K562 (cell line): ENCODE results near the gene GRIK3. TPM values are rescaled to one million over a fixed set of nuclear protein-coding genes. Genes with fewer than 3 reads are reported as not detected.
A peak's percentile ranks its signal among the peaks of the same experiment; 100 is the strongest.

Experiments
- ATAC-seq: fragments of 200-7000 bp; cut with Tn5 transposase; 3 replicates; pipeline ENCODE4 v1.9.1; 2020; ENCODE audit warnings: moderate library complexity
- BruUV-seq: library from RNA; stranded (reverse); fragments of 400-500 nt; replicated peaks from 2 replicates; lab custom pipeline; 2021; lab: Mats Ljungman, UMichigan
- CTCF ChIA-PET: fragments of 300-600 bp; formaldehyde crosslinking; extraction: SDS; loops from one replicate; lab custom pipeline; 2021; ENCODE audit warnings: low intra/inter-chr PET ratio; lab: Yijun Ruan, JAX
- POLR2A ChIA-PET: fragments of 300-600, 350-650 bp; sonication (Branson Sonifier 250); formaldehyde crosslinking; extraction: SDS; loops from one replicate; lab custom pipeline; 2021; ENCODE audit warnings: antibody characterized with exemption, inconsistent platforms; lab: Yijun Ruan, JAX
- DNase-seq, 4 experiments: peaks; one replicate each; pipeline versions ENCODE4 v3.0.0 to v3.0.0-alpha.2; 2011 to 2018; ENCODE audit warnings: low spot score in 3 of 4, mixed read lengths in 3 of 4; ENCODE audit errors: extremely low read depth in 1 of 4
- FAIRE-seq: peaks from 2 replicates; lab custom pipeline; 2011; peaks lifted over from hg19 to GRCh38; lab: Jason Lieb, UNC
- H2AFZ ChIP-seq: 2 replicates; pipeline ENCODE4 v1.6.0; 2011; ENCODE audit warnings: low read depth, low read length, control low read depth, inconsistent platforms
- H3K27ac ChIP-seq: fragments of 200-600 bp; 3 replicates; pipeline ENCODE4 v1.8.0; 2011; ENCODE audit warnings: low read depth, mild to moderate bottlenecking, control low read depth, inconsistent platforms, low read length, moderate library complexity, mixed read lengths; ENCODE audit errors: extremely low read depth
- H3K27me3 ChIP-seq, 2 experiments: fragments of 300-600 bp in 1 of 2; 2 replicates in 1 of 2; 3 replicates in 1 of 2; pipeline versions ENCODE4 v1.6.0 to v1.8.0; 2011; ENCODE audit warnings: inconsistent platforms in 2 of 2, low read length in 2 of 2, mild to moderate bottlenecking in 1 of 2, mixed read lengths in 1 of 2, moderate library complexity in 1 of 2; ENCODE audit not compliant: control insufficient read depth in 2 of 2, insufficient read depth in 2 of 2
- H3K36me3 ChIP-seq: fragments of 300-600 bp; 3 replicates; pipeline ENCODE4 v1.8.0; 2011; ENCODE audit warnings: mild to moderate bottlenecking, low read length, inconsistent platforms; ENCODE audit not compliant: control insufficient read depth, insufficient read depth
- H3K4me1 ChIP-seq, 2 experiments: fragments of 200-600 bp in 1 of 2; replicated peaks in 1 of 2; 2 replicates in 1 of 2; 3 replicates in 1 of 2; pipeline versions ENCODE4 v1.5.1 to v1.8.0; 2011; ENCODE audit warnings: inconsistent platforms in 2 of 2, low read length in 2 of 2, mild to moderate bottlenecking in 1 of 2, mixed read lengths in 1 of 2, moderate library complexity in 1 of 2; ENCODE audit not compliant: control insufficient read depth in 2 of 2, insufficient read depth in 2 of 2
- H3K4me2 ChIP-seq: 2 replicates; pipeline ENCODE4 v1.6.1; 2011; ENCODE audit warnings: low read length, control low read depth, inconsistent platforms, mixed read lengths; ENCODE audit not compliant: insufficient read depth
- H3K4me3 ChIP-seq: fragments of 200-600 bp; sonication (generic), shearing (Covaris generic); 2 replicates; pipeline ENCODE4 v1.5.1; 2016; ENCODE audit warnings: control low read depth, inconsistent platforms
- H3K79me2 ChIP-seq: fragments of 200-600 bp; 3 replicates; pipeline ENCODE4 v1.8.0; 2011; ENCODE audit warnings: low read length, inconsistent platforms; ENCODE audit not compliant: control insufficient read depth, insufficient read depth
- H3K9ac ChIP-seq, 2 experiments: 2 replicates each; pipeline versions ENCODE4 v1.6.0 to v1.6.1; 2011; ENCODE audit warnings: low read depth in 2 of 2, low read length in 2 of 2, control low read depth in 1 of 2, inconsistent platforms in 1 of 2, mild to moderate bottlenecking in 1 of 2, mixed read lengths in 1 of 2; ENCODE audit not compliant: insufficient read depth in 1 of 2
- H3K9me1 ChIP-seq: one replicate; pipeline ENCODE4 v1.6.0; 2011; ENCODE audit warnings: inconsistent platforms, mild to moderate bottlenecking, low read length, moderate library complexity; ENCODE audit not compliant: control insufficient read depth, insufficient read depth
- H3K9me3 ChIP-seq: replicated peaks from 2 replicates; pipeline ENCODE4 v1.5.1; 2011; ENCODE audit warnings: low read depth, low read length, inconsistent platforms; ENCODE audit not compliant: control insufficient read depth, insufficient read depth
- H4K20me1 ChIP-seq: replicated peaks from 2 replicates; pipeline ENCODE4 v1.6.1; 2011; ENCODE audit warnings: low read length, inconsistent platforms, mixed read lengths; ENCODE audit not compliant: control insufficient read depth, insufficient read depth
- CEBPG ChIP-seq, 3 experiments: fragments of 200-800 bp in 1 of 3; sonication (Bioruptor generic) in 1 of 3; sonication (generic) in 1 of 3; formaldehyde crosslinking in 1 of 3; IDR thresholded peaks in 2 of 3; conservative IDR thresholded peaks in 1 of 3; 2 replicates each; pipeline versions ENCODE4 v1.6.1 to v1.8.0; 2016 to 2022; ENCODE audit warnings: missing compliant biosample characterization in 2 of 3, missing genetic modification characterization in 2 of 3, mild to moderate bottlenecking in 1 of 3, missing genetic modification reagents in 1 of 3
- COPS2 ChIP-seq: fragments of 450-650 bp; conservative IDR thresholded peaks from 2 replicates; pipeline ENCODE4 v1.6.1; 2016; ENCODE audit warnings: mild to moderate bottlenecking, moderate library complexity
- MAFG ChIP-seq: fragments of 450-650 bp; conservative IDR thresholded peaks from 2 replicates; pipeline ENCODE4 v1.6.1; 2016; ENCODE audit warnings: missing genetic modification characterization, missing compliant biosample characterization
- MCM2 ChIP-seq: fragments of 450-650 bp; IDR thresholded peaks from 2 replicates; pipeline ENCODE4 v1.6.1; 2017; ENCODE audit warnings: low read depth, mild to moderate bottlenecking
- NFE2L1 ChIP-seq: fragments of 450-650 bp; IDR thresholded peaks from 2 replicates; pipeline ENCODE4 v1.6.1; 2016; ENCODE audit warnings: missing genetic modification characterization, low read depth, mild to moderate bottlenecking, missing compliant biosample characterization, moderate library complexity, borderline replicate concordance
- NFIC ChIP-seq: fragments of 450-650 bp; IDR thresholded peaks from 2 replicates; pipeline ENCODE4 v1.6.1; 2017; ENCODE audit warnings: mild to moderate bottlenecking, inconsistent platforms
- SNRNP70 ChIP-seq: fragments of 200-400 bp; formaldehyde crosslinking; optimal IDR thresholded peaks from 2 replicates; pipeline ENCODE3; 2017; ENCODE audit warnings: low read depth, low read length
- ZNF184 ChIP-seq: sonication (generic); formaldehyde crosslinking; IDR thresholded peaks from 2 replicates; pipeline ENCODE4 v1.5.0; 2020; ENCODE audit warnings: missing genetic modification reagents
- ZNF354B ChIP-seq: fragments of 250-450 bp; sonication (Bioruptor Pico); IDR thresholded peaks from 2 replicates; pipeline ENCODE4 v1.4.0; 2020
- ZNF668 ChIP-seq: fragments of 250-450 bp; sonication (Bioruptor Pico); IDR thresholded peaks from 2 replicates; pipeline ENCODE4 v1.8.0; 2022; ENCODE audit warnings: mild to moderate bottlenecking, inconsistent platforms
- WGBS: fragments of 100-300 bp; shearing (Covaris generic); methylation state at CpG from one replicate; pipeline ENCODE4 v1.1.6; 2016; ENCODE audit warnings: low coverage, mixed read lengths; ENCODE audit not compliant: insufficient coverage; ENCODE audit errors: missing lambda C conversion rate; 5-methylcytosine and 5-hydroxymethylcytosine counted together
- in situ Hi-C: fragments of 300-500 bp; cut with MboI; formaldehyde crosslinking; loops from 4 replicates; pipeline ENCODE4 v1.15.0; 2018; ENCODE audit warnings: inconsistent platforms, mixed read lengths
- intact Hi-C: fragments of 100-400 bp; cut with micrococcal nuclease; formaldehyde crosslinking; loops from 2 replicates; pipeline ENCODE4 v1.14.2; 2022
- polyA plus RNA-seq, 8 experiments: library from polyadenylated mRNA; depleted of rRNA in 4 of 8; stranded (reverse) in 5 of 8; unstranded in 3 of 8; fragments of >200 nt; fragmentation: Nextera tagmentation in 2 of 8; fragmentation: Illumina TruSeq in 1 of 8; extraction: Ambion mirVana in 2 of 8; extraction: Trizol in 1 of 8; gene quantifications; 2 replicates each; pipeline versions ENCODE4 v1.2.1 to v1.2.3, GENCODE V29; 2011 to 2014; ENCODE audit warnings: inconsistent platforms in 1 of 8, missing spikeins in 1 of 8
- total RNA-seq, 7 experiments: library from RNA; depleted of rRNA in 6 of 7; stranded (reverse); fragments of >200 nt in 6 of 7; fragmentation: Illumina TruSeq in 2 of 7; extraction: Trizol in 2 of 7; gene quantifications; 2 replicates each; pipeline versions ENCODE4 v1.2.1 to v1.2.3, GENCODE V29; 2011 to 2021; ENCODE audit warnings: low replicate concordance in 1 of 7
- TF ChIP-seq, protein P1 (sequence below): sonication (generic); formaldehyde crosslinking; IDR thresholded peaks from 2 replicates; pipeline ENCODE4 v1.8.0; 2022; ENCODE audit warnings: mild to moderate bottlenecking, missing genetic modification reagents

Gene GRIK3
- total and polyA plus RNA-seq, 9 of the 15 experiments (the other 6 are each of a cell fraction or from before 2014, with no cell fraction given) = not detected

DNA sequence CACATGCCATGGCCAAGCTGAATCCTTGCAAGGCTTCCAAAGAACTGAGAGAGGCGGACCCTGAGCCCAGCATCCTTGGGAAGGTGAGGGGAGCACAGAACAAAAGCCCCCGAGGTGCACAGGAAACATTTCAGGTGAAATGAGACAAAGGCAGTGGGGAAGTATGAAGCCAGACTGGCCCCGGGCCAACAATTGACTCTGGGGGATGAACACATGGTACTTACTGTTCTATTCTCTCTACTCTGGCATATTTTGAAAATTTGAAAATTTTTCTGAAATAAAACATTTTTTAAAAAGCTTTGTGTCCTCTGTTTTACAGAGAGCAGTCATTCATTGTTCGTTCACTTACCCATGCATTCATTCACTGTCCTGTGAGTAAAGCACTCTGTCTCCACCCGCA is 77.7 kb downstream of the GRIK3 start:
- no peak overlapping the region for H3K4me3 ChIP-seq
- DNase-seq = no peak
- CTCF ChIA-PET = no interaction called here
- no peaks in the 10 kb centered on the region; a peak in 2 of 5 replicates for H3K27me3 ChIP-seq
- no peaks in the 10 kb centered on the region for H3K36me3 ChIP-seq
- H2AFZ ChIP-seq = no peak overlapping the region
- no peak for ATAC-seq
- no peak for TF ChIP-seq SNRNP70
- no peak for TF ChIP-seq NFE2L1 (tag)
- TF ChIP-seq COPS2 = no peak
- peak; percentile 37; the same call in 1 of the 2 replicates for TF ChIP-seq NFIC
- H4K20me1 ChIP-seq = peaks cover 26% of the 10 kb centered on the region
- intact Hi-C loops (no loop called here), in situ Hi-C loops (no loop called here)
- no peak overlapping the region for H3K27ac ChIP-seq
- no peaks in the 10 kb centered on the region; a peak in 2 of 5 replicates for H3K4me1 ChIP-seq
- no peak overlapping the region for H3K9ac ChIP-seq
- no peaks in the 10 kb centered on the region for H3K79me2 ChIP-seq
- POLR2A ChIA-PET = interaction anchor here (0.6 kb wide), 1 partner anchor 417 kb away, joined by 4 read pairs; no protein-coding TSS in a partner anchor
- BruUV-seq = no TSS peak
- H3K9me3 ChIP-seq = no peaks in the 10 kb centered on the region
- WGBS = 10% methylated on average over 5 of the region's 5 CpGs
- no peak overlapping the region for H3K4me2 ChIP-seq
- no peak for FAIRE-seq
- H3K9me1 ChIP-seq = no peaks in the 10 kb centered on the region

DNA sequence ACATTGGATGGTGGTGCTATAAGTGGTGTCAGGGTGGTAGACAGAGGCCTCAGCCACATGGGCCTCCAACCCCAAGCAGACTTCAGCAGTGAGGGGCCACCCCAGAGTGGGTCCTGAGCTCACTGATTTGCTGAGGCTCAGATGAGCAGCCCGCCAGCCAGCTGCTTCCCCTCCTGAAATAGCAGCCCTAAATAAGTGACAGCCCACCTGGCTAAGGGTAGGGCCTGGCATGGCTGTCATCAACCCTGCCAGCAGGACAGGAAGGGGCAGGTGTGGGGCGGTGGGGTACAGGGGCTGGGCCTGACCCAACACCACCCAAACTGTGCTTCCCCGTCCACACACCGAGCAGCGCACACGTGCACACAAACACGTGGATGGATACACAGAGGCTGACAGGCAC is 79.3 kb downstream of the GRIK3 start:
- in situ Hi-C loops = no loop called here
- no peaks in the 10 kb centered on the region for H3K9me1 ChIP-seq
- WGBS = 0% methylated on average over 7 of the region's 7 CpGs
- no peak overlapping the region for H3K27ac ChIP-seq
- H3K4me3 ChIP-seq = no peak overlapping the region
- no peaks in the 10 kb centered on the region for H3K9me3 ChIP-seq
- BruUV-seq = no TSS peak
- H3K9ac ChIP-seq = no peak overlapping the region
- CTCF ChIA-PET = no interaction called here
- ATAC-seq (no peak; the same call in 2 of the 3 replicates), FAIRE-seq (no peak), DNase-seq (no peak)
- intact Hi-C loops = no loop called here
- H3K4me1 ChIP-seq = no peaks in the 10 kb centered on the region; a peak in 1 of 5 replicates
- H3K36me3 ChIP-seq = no peaks in the 10 kb centered on the region
- no peaks in the 10 kb centered on the region for H3K79me2 ChIP-seq
- peaks cover 15% of the 10 kb centered on the region for H4K20me1 ChIP-seq
- POLR2A ChIA-PET = no interaction called here
- H3K27me3 ChIP-seq = no peaks in the 10 kb centered on the region; a peak in 1 of 5 replicates
- H3K4me2 ChIP-seq = no peak overlapping the region
- no peak overlapping the region for H2AFZ ChIP-seq
- TF ChIP-seq ZNF668 (CRISPR knock-in tag) = no peak
- no peak for TF ChIP-seq ZNF184 (CRISPR knock-in tag)
- no peak for TF ChIP-seq MCM2
- TF ChIP-seq MAFG = no peak
- TF ChIP-seq CEBPG (CRISPR knock-in tag; IDR thresholded peaks at IDR 0.05) = no peak
- TF ChIP-seq CEBPG (tag; conservative IDR thresholded peaks at IDR 0.05 in 1 of 2, IDR thresholded peaks at IDR 0.05 in 1 of 2) = no peak
- no peak for TF ChIP-seq ZNF354B (CRISPR knock-in tag)
- TF ChIP-seq, protein P1, sequence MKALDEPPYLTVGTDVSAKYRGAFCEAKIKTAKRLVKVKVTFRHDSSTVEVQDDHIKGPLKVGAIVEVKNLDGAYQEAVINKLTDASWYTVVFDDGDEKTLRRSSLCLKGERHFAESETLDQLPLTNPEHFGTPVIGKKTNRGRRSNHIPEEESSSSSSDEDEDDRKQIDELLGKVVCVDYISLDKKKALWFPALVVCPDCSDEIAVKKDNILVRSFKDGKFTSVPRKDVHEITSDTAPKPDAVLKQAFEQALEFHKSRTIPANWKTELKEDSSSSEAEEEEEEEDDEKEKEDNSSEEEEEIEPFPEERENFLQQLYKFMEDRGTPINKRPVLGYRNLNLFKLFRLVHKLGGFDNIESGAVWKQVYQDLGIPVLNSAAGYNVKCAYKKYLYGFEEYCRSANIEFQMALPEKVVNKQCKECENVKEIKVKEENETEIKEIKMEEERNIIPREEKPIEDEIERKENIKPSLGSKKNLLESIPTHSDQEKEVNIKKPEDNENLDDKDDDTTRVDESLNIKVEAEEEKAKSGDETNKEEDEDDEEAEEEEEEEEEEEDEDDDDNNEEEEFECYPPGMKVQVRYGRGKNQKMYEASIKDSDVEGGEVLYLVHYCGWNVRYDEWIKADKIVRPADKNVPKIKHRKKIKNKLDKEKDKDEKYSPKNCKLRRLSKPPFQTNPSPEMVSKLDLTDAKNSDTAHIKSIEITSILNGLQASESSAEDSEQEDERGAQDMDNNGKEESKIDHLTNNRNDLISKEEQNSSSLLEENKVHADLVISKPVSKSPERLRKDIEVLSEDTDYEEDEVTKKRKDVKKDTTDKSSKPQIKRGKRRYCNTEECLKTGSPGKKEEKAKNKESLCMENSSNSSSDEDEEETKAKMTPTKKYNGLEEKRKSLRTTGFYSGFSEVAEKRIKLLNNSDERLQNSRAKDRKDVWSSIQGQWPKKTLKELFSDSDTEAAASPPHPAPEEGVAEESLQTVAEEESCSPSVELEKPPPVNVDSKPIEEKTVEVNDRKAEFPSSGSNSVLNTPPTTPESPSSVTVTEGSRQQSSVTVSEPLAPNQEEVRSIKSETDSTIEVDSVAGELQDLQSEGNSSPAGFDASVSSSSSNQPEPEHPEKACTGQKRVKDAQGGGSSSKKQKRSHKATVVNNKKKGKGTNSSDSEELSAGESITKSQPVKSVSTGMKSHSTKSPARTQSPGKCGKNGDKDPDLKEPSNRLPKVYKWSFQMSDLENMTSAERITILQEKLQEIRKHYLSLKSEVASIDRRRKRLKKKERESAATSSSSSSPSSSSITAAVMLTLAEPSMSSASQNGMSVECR (CRISPR knock-in tag) = no peak
